KBM-7 (cell line): ENCODE measurements around the gene PIK3R6.
"Not testable (repeated sequence)": the region's sequence is repeated elsewhere in the genome, so short reads cannot be mapped to it uniquely, and the experiment has no call there.

Experiments
- DNase-seq: peaks from one replicate; pipeline ENCODE4 v3.0.0-alpha.2; 2015
- in situ Hi-C: fragments of 300-500 bp; cut with MboI; formaldehyde crosslinking; loops from 2 replicates; pipeline ENCODE4 v1.14.3; 2020; ENCODE audit warnings: low sequenced_read_pairs, low pct_unique_long_range_greater_than_20kb, mixed read lengths

The PIK3R6 gene

DNA sequence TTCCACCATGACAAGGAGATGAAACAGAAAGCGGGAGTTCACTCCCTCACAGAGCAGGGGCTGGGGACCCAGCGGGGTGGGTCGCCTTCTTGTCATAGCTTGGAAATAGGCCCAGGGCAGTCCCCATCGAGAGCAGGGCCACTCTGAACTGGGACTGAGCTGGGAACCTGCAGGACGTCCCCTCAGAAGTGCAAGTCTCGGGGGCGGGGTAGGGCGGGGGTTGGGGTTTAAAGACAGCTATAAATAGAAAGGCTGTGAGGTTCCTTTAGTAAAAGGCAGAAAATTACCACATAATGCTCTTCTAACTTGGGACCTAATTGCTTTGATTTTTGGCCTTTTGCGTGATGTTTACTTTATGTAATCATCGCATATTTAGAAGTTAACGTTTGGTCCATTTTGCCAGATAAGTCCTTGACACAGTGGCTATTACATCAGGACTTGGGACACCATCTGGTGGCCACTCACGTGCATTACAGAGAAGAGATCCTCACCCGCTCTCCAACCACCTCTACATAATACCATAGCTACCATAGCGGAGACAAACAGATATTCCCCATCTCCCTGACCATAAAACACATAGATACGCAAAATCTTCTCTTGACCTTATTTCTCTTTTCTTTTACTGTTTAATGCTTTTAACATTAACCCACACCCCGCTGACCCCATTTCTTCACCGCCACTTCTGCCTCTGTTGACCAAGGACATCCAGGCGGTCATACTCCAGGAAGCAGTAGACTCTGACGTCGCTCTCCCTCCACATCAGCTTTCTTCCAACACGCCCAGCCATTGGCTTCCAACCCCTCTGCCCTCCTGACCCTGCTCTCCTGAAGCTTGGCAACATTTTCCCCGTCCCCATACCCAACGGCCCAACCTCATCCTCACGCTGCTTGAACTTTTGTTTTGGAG, 27.5 kb upstream of the PIK3R6 start:
- peak; percentile 90 for DNase-seq
- in situ Hi-C loops, result no loop called here

DNA sequence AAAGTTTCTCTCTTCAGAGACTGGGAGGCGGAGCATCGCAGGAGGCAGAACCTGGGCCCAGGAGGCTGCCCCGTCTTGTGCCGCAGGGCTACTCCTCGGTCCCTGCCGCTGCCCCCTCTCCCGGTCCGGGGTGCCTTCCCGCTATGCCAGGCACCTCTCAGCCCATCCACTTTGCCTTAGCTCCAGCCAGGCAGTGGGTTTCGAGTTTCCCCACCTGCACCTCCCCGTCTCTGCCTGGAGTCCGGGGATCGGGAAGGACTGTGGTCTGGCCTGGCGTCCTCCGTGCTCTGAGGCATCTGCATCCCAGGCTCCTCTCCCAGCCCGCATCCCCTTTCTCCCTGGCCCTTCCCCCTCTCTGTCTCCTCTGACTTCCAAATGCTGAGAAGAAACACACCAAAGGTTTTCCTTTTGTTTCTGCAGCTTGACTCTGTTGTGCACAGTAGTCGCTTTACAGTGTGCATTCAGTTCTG, 26.8 kb upstream of the PIK3R6 start:
- DNase-seq, result no peak
- in situ Hi-C loops, result no loop called here

DNA sequence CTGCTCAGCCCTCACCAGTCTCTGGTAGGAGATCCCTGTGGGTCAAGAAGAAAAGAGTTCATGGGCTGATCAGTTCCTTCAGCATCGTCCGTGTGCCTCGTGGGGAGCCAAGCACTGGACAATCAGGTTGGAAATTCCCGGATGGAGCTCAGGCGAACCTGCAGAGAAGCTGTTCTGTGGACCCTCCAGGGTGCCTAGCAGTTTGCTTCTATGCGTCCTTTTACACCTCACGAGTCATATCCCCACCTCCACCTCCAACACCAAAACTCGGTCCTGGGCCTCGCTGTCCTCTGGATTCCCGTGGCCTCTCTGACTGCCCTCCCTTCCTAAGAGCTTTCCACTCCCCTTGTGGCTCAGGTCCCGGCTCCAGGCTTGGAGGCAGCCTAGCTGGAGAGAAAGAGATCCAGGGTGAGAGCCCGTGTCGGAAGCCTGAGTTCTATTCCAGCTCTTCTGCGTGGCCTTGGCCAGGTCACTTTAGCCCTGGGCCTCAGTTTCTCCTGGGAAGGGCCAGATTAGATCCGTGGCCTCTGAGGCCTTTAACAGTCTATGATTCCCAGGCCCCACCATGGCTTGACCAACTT, 26.2 kb upstream of the PIK3R6 start:
- in situ Hi-C loops, result no loop called here
- no peak for DNase-seq

DNA sequence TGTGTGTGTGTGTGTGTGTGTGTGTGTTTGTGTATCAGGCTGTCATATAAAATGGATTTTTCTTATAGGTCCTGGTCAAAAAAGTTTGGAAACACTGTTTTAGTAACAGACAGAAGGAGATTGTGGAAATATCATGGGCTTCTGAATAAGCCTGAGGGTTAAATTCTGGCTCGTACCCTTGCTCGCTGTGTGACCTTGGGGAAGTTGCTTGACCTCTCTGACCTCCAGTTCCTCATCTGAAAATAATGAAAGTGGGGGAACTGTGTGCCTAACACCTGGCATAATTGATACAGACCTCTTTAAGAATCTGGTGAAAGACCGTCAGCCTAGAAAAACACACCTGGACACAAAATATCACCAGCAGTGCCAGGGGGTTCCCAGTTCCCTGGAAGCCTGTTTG, 25.6 kb upstream of the PIK3R6 start:
- in situ Hi-C loops, result no loop called here
- DNase-seq, result no peak

DNA sequence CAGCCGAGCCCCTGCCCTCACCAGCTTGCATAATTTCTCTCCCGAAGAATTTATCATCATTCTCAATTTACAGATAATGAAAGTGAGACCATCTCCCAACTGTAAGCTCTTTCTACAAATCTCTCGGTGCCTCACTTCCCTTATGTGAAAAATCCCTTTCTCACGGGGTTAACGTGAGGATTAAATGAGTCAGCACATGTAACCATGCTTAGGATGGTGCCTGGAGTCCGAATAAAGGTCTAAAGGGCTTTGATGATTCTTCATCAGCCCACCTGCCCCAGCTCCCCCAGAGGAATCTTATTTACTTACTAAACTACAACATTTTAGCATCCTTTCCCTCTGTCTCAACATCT, 24.8 kb upstream of the PIK3R6 start:
- DNase-seq, result no peak
- in situ Hi-C loops, result no loop called here

DNA sequence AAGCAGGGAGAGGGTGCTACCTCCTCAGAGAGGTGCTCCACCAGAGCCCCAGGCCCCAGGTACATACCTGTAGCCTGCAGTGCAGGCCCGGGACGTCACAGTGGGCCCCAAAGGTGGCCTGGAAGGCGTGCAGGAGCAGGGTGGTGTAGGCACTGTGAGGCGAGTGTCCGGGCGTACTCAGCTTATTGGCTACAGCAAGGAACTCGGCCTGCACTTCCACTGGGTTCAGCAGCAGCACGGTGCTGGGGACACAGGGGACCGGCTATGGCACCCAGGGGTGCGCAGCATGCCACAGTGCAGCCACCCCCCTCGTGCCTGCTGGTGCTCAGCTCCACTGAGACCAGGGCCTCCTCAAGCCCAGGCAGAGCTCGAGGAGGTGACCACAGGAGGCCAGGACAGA, 23.2 kb upstream of the PIK3R6 start:
- in situ Hi-C loops, result no loop called here

DNA sequence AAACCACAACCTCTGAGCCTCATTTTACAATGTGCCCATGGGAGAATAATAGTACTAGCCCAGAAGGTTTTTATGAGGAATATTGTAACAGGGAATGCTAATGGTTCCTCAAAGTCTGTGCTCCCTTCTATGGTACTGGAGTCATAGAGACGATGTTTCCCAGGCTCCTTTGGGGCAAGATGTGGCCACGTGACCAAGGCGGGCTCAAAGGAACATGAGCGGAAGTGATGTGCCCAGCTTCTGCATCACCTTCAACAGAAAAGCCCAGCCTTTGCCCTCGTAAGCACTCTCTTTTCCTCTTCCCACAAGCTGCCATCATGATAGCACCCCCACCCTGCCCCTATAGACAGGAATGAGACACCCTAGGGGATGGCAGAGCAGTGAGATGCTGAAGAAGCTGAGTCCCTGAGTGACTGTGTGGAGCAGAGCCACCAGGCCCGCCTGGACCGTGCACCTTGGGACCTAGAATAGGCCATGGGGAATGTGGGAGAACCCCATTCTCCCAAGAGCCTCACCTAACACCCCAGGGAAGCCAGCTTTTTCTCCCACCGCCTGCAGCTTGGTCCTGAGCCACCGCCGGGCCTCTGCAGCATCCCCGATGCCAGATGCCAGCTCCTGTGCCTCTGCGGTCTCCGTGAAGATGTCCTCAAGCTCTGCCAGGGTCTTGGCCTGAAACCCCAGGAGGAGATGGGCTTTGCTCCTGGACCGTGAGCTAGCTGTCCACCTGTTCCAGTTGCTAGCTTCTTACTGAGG, 22.2 kb upstream of the PIK3R6 start:
- in situ Hi-C loops, result no loop called here
- no peak for DNase-seq

More for the DNA sequence above, 23.2 kb upstream of the PIK3R6 start:
- DNase-seq, result no peak

DNA sequence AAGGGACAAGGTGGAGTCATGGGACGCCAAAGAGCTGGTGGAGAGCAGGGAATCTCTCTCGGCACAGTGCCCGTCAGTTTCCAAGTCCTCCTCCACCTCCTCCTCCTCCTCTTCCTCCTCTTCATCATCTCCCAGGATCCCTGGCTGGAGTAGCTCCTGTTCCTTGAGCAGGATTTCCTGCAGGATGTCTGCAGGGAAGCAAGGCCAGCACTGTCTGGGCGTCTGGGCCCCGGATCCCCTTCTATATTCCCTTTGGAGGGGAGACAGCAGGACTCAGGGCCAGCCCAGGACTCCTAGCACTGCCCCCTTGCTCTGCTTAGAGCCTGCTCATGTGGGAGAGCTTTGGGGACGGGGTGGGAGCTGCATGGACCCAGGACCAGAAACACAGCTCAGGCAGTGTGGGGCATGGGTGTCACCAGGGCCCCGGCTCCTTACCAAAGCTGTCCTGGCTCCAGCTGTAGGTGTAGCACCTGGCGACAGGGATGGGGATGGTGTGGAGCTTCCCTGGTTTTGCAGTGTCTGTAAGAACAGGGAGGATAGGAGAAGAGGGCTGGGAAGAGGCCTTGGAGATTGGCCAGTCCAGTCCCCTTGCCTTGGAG, 21.3 kb upstream of the PIK3R6 start:
- DNase-seq, result no peak
- in situ Hi-C loops, result no loop called here

DNA sequence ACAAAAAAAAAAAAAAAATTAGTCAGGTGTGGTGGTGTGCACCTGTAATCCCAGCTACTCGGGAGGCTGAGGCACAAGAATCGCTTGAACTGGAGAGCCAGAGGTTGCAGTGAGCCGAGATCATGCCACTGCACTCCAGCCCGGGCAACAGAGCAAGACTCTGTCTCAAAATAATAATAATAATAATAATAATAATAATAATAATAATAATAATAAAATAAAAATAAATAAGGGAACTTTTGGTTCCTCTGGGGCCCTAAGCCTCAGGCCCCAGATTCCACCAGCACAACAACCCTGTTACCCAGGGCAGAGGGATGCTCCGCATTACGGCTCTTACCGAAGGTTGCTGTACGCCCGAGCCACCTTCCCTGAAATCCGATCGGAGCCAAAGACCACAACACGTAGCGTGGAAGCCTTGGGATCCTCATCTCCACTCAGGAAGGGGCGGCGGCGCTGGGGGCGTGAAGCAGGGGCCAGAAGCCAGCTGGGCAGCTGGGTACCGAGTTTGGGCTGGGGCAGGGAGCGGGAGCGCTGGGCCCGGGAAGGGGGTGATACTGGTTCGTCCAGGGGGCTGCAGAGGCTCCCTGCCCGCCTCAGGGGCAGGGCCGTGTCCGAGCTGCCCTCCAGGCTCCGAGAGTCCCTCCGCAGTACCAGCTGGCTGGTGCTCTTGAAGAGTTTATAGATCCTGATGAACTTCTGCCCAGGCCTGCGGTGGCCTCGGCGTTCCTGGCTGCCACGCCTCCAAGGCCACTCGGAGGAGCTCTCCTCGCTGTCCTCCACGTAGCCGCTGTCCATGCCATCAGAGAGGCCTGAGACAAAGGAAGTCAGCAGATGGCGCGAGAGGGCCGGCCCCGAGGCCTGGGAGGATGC, 20.6 kb upstream of the PIK3R6 start:
- no peak for DNase-seq
- in situ Hi-C loops, result no loop called here

DNA sequence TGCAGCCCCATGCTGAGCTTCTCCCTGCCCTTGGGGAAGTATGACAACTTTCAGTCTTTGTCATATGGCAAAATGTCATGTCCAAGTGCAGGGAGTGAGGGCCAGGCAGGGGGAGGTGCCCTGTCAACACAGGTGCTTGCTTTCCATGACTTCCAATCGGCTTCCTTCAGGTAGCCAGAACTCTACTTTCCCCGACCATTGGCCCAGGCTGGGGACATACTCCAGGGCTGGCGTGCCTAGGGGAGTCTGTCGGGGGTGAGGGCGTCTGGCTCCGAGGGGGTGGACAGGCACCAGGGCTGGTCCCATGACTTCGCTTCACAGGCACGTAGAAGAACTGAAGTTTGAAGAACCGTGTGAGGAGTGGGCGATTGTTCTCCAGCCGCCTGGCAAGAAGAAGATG, 19.8 kb upstream of the PIK3R6 start:
- in situ Hi-C loops, result no loop called here
- no peak for DNase-seq

DNA sequence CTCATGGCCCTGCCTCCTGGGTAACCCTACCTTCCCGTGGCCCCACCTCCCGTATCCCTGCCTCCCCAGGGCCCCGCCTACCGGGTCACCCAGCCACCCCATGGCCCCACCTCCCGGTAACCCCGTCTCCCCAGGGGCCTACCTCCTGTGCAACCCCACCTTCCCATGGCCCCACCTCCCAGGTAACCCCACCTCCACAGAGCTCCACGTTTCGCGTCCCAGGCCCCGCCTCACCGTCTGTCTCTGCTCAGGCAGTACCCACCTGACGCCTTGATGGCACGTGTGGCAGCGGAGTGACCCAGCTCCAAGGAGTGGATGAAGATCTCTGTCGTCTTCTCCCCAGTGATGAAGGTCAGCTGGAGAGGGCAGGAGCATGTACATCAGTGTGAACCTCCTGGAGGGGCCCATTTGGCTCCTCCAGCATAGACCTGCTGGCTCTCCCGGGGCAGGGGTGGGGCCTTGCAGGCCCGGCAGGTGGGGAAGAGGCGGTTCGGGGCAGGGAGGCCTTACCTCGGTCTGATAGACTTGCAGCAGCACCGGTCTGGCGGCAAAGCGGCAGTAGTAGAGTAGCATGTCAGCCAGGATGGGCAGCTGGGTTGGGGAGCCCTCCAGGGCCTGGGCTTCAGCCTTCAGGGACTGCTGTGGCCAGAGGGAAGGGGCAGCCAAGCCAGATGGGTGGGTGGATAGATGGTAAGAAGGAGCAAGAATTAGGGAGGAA, 18.7 kb upstream of the PIK3R6 start:
- in situ Hi-C loops, result no loop called here
- no peak for DNase-seq

DNA sequence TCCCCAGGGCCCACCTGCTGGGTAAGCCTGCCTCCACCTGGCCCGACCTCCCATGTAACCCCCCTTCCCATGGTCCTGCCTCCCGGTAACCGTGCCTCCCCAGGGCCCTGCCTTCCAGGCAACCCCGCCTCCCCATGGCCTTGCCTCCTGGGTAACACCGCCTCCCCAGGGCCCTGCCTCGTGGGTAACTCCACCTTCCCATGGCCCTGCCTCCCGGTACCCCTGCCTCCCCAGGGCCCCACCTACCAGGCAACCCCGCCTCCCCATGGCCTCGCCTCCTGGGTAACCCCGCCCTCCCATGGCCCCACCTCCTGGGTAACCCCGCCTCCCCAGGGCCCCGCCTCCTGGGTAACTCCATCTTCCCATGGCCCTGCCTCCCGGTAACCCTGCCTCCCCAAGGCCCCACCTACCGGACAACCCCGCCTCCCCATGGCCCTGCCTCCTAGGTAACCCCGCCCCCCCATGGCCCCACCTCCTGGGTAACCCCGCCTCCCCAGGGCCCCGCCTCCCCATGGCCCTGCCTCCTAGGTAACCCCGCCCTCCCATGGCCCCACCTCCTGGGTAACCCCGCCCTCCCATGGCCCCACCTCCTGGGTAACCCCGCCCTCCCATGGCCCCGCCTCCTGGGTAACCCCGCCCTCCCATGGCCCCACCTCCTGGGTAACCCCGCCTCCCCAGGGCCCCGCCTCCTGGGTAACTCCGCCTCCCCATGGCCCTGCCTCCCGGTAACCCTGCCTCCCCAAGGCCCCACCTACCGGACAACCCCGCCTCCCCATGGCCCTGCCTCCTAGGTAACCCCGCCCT, 17.9 kb upstream of the PIK3R6 start:
- in situ Hi-C loops, DNase-seq: not testable (repeated sequence)

DNA sequence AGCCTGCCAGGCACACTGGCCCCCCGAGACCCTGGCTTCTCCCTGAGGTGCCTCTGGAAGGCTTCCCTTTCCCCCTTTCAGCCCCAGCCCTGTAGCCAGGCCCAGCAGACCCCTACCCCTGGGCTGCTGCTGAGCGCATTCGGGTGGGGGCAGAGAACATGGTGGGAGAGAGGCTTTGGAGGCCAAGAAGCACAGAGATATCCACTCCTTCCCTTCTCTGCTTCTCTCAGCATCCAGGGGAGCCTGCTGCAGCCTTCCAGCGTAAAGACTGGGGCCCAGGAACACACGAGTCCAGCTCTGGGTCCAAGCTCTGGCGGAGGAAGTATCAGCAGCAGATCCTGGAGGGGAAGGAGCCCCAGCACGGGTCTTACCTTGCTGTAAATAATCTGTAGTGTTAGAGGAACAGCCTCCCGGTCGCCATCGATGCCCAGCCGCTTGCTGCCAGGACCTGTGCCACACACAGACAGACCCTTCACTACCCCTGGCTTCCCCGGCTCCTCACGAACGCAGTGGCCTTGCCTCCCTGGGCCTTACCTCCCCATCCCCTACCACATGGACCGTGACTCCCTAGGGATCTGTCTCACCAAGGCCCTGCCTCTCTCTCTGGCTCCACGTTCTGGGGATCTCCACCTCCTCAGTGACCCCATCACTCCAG, 17.0 kb upstream of the PIK3R6 start:
- no peak for DNase-seq
- in situ Hi-C loops, result no loop called here

DNA sequence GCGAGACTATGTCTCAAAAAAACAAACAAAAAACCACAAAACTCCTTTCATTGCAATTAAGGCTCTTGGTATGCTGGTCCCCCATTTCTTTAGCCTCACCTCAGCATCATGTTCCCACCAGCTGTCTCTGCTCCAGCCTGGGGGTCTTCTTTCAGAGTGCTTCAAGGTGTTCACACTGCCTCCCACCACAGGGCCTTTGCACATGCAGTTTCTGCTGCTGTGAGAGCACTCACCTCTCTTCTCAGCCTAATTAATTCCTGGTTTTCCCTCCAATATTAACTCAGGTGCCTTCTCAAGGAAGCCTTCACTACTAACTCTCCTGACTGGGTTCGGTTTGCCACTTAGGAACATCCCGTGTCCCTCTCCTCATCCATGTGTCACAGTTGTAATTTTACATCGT, 15.9 kb upstream of the PIK3R6 start:
- in situ Hi-C loops, result no loop called here
- no peak for DNase-seq

DNA sequence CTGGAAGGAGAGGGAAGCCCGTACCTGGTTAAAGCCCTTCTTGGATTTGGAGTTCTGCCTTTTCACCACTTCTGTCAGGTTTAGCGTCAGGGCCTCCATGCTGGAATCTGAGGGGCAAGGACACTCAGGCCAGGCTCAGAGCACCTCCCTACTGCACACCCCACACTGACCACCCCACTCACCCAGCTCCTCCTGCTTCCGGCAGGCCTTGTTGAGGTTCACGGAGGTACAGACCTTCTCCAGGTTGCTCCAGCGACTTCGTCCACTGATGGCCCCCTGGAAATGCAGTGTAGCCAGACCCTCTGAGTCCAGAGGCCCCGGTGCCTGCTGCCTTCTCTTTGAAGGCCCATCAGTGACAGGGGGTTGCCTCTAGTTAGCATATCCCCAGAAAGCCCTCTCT, 14.1 kb upstream of the PIK3R6 start:
- in situ Hi-C loops, result no loop called here
- DNase-seq, result no peak

DNA sequence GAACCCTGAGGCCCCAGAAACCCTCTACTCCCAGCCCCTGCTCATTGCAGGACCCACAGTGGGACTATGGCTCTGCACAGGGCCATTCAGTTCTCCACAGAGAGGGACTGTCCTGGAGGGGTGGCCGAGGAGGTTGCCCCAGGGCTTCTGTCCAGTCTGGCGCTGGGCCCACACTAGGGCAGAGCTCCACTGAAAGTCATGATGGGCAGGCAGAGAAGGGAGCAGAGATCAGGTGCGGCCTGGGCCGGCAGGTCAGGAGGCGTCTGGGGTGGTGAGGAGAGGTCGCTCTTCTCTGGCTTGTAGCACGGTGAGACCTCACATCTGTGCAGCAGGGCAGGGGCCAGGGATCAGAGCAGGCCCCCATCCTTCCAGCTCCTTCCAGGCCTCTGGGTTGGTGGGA, 13.0 kb upstream of the PIK3R6 start:
- in situ Hi-C loops, result no loop called here

DNA sequence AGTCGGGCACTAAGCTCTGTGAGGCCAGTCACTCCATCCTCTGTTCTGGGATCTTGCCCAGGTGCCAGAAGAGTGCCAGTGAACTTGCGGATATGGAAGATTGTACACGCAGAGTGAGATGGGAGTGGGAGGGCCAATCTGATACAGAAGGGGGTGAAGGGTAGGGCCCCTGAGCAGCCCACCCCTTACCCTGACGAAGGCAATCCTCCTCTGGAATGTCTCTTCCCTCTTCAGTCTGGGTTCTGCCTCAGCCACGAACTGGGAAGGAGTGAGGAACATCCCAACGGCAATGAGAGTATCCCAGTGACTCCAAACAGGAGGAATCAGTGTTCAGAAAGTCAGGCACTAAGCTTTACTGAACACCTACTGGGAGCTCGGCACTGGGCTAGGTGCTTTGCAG, 11.9 kb upstream of the PIK3R6 start:
- in situ Hi-C loops, result no loop called here
- DNase-seq, result no peak

More for the DNA sequence above, 13.0 kb upstream of the PIK3R6 start:
- no peak for DNase-seq
